ENCODE results near the gene KIF1A.

GRCh38 chr2:240833724-240834285 is 13.8 kb upstream of the KIF1A start:
- TF ChIP-seq CTCF (optimal IDR thresholded peaks at IDR 0.05 in 1 of 3, IDR thresholded peaks at IDR 0.05 in 1 of 3, conservative IDR thresholded peaks at IDR 0.05 in 1 of 3; ENCODE audit: extremely low read depth in 1 of 3, insufficient read depth in 2 of 3, low read length in 3 of 3) (no peak), EZH2 (IDR thresholded peaks at IDR 0.05; ENCODE audit: low read length) (no peak)
